ENCODE measurements around the gene CPNE5. TPM values are rescaled to one million over a fixed set of nuclear protein-coding genes. Genes with fewer than 3 reads are reported as not detected.
A peak's percentile ranks its signal among the peaks of the same experiment; 100 is the strongest.

Gene CPNE5
- total and polyA plus RNA-seq, 9 of the 15 experiments (the other 6 are each of a cell fraction or from before 2014, with no cell fraction given) = 0.14 to 1.0 (median 0.46) TPM; not detected in 2

- FAIRE-seq = no peak
- Histone ChIP-seq H3K4me2 (ENCODE audit: insufficient read depth, low read length) (no peak overlapping the region), H3K9ac (ENCODE audit: insufficient read depth in 1 of 2, low read depth in 2 of 2, low read length in 2 of 2) (no peak overlapping the region), H3K4me3 (no peak overlapping the region), H3K36me3 (ENCODE audit: control insufficient read depth, insufficient read depth, low read length) (no peaks in the 10 kb centered on the region), H3K4me1 (replicated peaks in 1 of 2; ENCODE audit: control insufficient read depth in 2 of 2, insufficient read depth in 2 of 2, low read length in 2 of 2) (peaks cover 0 to 2% of the 10 kb centered on the region in 2 experiments; a peak in 2 of 5 replicates), H3K79me2 (ENCODE audit: control insufficient read depth, insufficient read depth, low read length) (no peaks in the 10 kb centered on the region), H4K20me1 (replicated peaks; ENCODE audit: control insufficient read depth, insufficient read depth, low read length) (no peaks in the 10 kb centered on the region), H2AFZ (ENCODE audit: low read depth, low read length) (no peak overlapping the region), H3K27ac (ENCODE audit: extremely low read depth, low read depth, low read length) (no peak overlapping the region), H3K27me3 (ENCODE audit: control insufficient read depth in 2 of 2, insufficient read depth in 2 of 2, low read length in 2 of 2) (peaks cover 38 to 58% of the 10 kb centered on the region in 2 experiments), H3K9me1 (ENCODE audit: control insufficient read depth, insufficient read depth, low read length) (no peaks in the 10 kb centered on the region), H3K9me3 (replicated peaks; ENCODE audit: control insufficient read depth, insufficient read depth, low read depth, low read length) (no peaks in the 10 kb centered on the region)
- TF ChIP-seq KLF10 (CRISPR knock-in tag; IDR thresholded peaks at IDR 0.05) = no peak
- in situ Hi-C loops (cut with MboI) (no loop called here), intact Hi-C loops (cut with micrococcal nuclease) (no loop called here)
- no peak for DNase-seq (ENCODE audit: extremely low read depth in 1 of 4, low spot score in 3 of 4)
- POLR2A ChIA-PET = interaction anchor here (0.6 to 1.5 kb wide), 2 partner anchors 11 to 12 kb away, joined by 3 to 5 read pairs; no protein-coding TSS in a partner anchor
- 0% methylated on average over 3 of the region's 3 CpGs for WGBS (ENCODE audit: insufficient coverage, low coverage, missing lambda C conversion rate)
- no TSS peak for BruUV-seq (replicated peaks)
- CTCF ChIA-PET (ENCODE audit: low intra/inter-chr PET ratio) = interaction anchor here (0.6 kb wide), 1 partner anchor 492 kb away, joined by 3 read pairs; no protein-coding TSS in a partner anchor
- ATAC-seq = no peak
Measured at GRCh38 chr6:36798852-36799251, 40.4 kb downstream of the CPNE5 start.

GRCh38 chr6:36797653-36798052, 41.6 kb downstream of the CPNE5 start:
- no peak for TF ChIP-seq TCF7 (IDR thresholded peaks at IDR 0.05; ENCODE audit: borderline replicate concordance)
- peak; percentile 63 for TF ChIP-seq ZFP36 (IDR thresholded peaks at IDR 0.05; ENCODE audit: low read depth, low read length, partially characterized antibody)
- TF ChIP-seq RBM25 (IDR thresholded peaks at IDR 0.05; ENCODE audit: low read depth, low read length, severe bottlenecking) = peak; percentile 73
- Histone ChIP-seq H3K4me1 (replicated peaks in 1 of 2; ENCODE audit: control insufficient read depth in 2 of 2, insufficient read depth in 2 of 2, low read length in 2 of 2) (peaks cover 0 to 9% of the 10 kb centered on the region in 2 experiments; a peak in 2 of 5 replicates), H2AFZ (ENCODE audit: low read depth, low read length) (no peak overlapping the region), H3K79me2 (ENCODE audit: control insufficient read depth, insufficient read depth, low read length) (no peaks in the 10 kb centered on the region), H3K9ac (ENCODE audit: insufficient read depth in 1 of 2, low read depth in 2 of 2, low read length in 2 of 2) (no peak overlapping the region), H3K4me3 (no peak overlapping the region), H4K20me1 (replicated peaks; ENCODE audit: control insufficient read depth, insufficient read depth, low read length) (peaks cover 6% of the 10 kb centered on the region; the same call in 1 of the 2 replicates), H3K27ac (ENCODE audit: extremely low read depth, low read depth, low read length) (no peak overlapping the region), H3K9me3 (replicated peaks; ENCODE audit: control insufficient read depth, insufficient read depth, low read depth, low read length) (no peaks in the 10 kb centered on the region), H3K36me3 (ENCODE audit: control insufficient read depth, insufficient read depth, low read length) (no peaks in the 10 kb centered on the region), H3K9me1 (ENCODE audit: control insufficient read depth, insufficient read depth, low read length) (no peaks in the 10 kb centered on the region), H3K27me3 (ENCODE audit: control insufficient read depth in 2 of 2, insufficient read depth in 2 of 2, low read length in 2 of 2) (peaks cover 47 to 64% of the 10 kb centered on the region in 2 experiments), H3K4me2 (ENCODE audit: insufficient read depth, low read length) (no peak overlapping the region)
- ATAC-seq (no peak), DNase-seq (ENCODE audit: extremely low read depth in 1 of 4, low spot score in 3 of 4) (no peak), FAIRE-seq (no peak)
- WGBS (ENCODE audit: insufficient coverage, low coverage, missing lambda C conversion rate) = 8% methylated on average over 1 of the region's 1 CpG
- intact Hi-C loops (cut with micrococcal nuclease) = no loop called here
- no TSS peak for BruUV-seq (replicated peaks)
- ChIA-PET POLR2A (interaction anchor here (0.9 to 1.2 kb wide), 3 partner anchors 8 to 11 kb away, joined by 3 read pairs; no protein-coding TSS in a partner anchor), CTCF (ENCODE audit: low intra/inter-chr PET ratio) (no interaction called here)
- in situ Hi-C loops (cut with MboI) = no loop called here
